Measurements from ENCODE around the gene MDH1B.

GRCh38 chr2:206736935-206737334 lies 28.2 kb downstream of the MDH1B start:
- TF ChIP-seq CTCF (IDR thresholded peaks at IDR 0.05) (no peak), POLR2A (IDR thresholded peaks at IDR 0.05) (no peak)
